Measurements from ENCODE around the gene PPP1R8.
"Not testable (repeated sequence)": the region's sequence is repeated elsewhere in the genome, so short reads cannot be mapped to it uniquely, and the experiment has no call there.

Gene PPP1R8

GRCh38 chr1:27830621-27831440, at the start of gene PPP1R8:
PPP1R8 (plus strand) TSS chr1:27830782; CDS start chr1:27830836, 54 bp downstream.
- H3K4me1 ChIP-seq (ENCODE audit: control insufficient read depth in 5 of 5, insufficient read depth in 5 of 5, low read length in 5 of 5) = peaks cover 0 to 21% (median 19%) of the 10 kb centered on the region in 5 donors
- H3K4me3 ChIP-seq (ENCODE audit: low read depth in 1 of 5, low read length in 5 of 5) = peak within 1 kb of the TSS; percentile 78 to 93 (median 85)
- peak within 1 kb of the TSS; percentile 77 to 99 (median 91) for H3K9ac ChIP-seq (ENCODE audit: low read length in 5 of 5)
- no peaks in the 10 kb centered on the region for H3K27me3 ChIP-seq (ENCODE audit: control insufficient read depth in 5 of 5, insufficient read depth in 4 of 5, low read length in 5 of 5)
- peaks cover 10 to 19% (median 18%) of the 10 kb centered on the region in 5 donors for H3K36me3 ChIP-seq (ENCODE audit: control insufficient read depth in 5 of 5, insufficient read depth in 5 of 5, low read length in 5 of 5)
- H3K9me3 ChIP-seq (ENCODE audit: control insufficient read depth in 5 of 5, low read length in 5 of 5) = no peaks in the 10 kb centered on the region
- H3K27ac ChIP-seq (ENCODE audit: low read depth, low read length) = peak within 1 kb of the TSS; percentile 83

DNA sequence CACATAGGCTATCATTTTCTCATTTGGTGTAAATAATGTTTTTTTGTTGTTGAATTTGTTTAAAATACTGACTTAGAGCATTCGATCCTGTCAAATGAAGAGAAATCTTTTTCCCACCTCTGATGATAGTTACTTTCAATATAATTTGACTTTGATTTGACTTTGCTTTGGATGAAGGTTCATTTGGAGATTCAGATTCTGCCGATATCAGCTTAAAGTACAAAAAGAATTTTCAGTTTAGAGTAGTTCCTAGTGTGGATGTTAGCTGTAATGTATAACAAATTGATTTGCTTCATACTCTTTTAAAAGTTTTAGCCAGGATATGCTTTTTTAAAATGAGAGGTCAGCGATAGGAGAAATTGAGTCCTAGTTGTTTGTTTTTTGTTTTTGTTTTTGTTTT, 47.6 kb upstream of the PPP1R8 start:
- H3K4me3 ChIP-seq (ENCODE audit: low read depth in 1 of 5, low read length in 5 of 5) = peak overlapping the region in 1 of 5 donors; percentile 15
- H3K9me3 ChIP-seq (ENCODE audit: control insufficient read depth in 5 of 5, low read length in 5 of 5) = no peaks in the 10 kb centered on the region
- H3K27me3 ChIP-seq (ENCODE audit: control insufficient read depth in 5 of 5, insufficient read depth in 4 of 5, low read length in 5 of 5) = no peaks in the 10 kb centered on the region
- H3K9ac ChIP-seq (ENCODE audit: low read length in 5 of 5) = peak overlapping the region in 2 of 5 donors; percentile 16 to 28
- peak overlapping the region; percentile 77 for H3K27ac ChIP-seq (ENCODE audit: low read depth, low read length)
- peaks cover 0 to 8% (median 3%) of the 10 kb centered on the region in 5 donors for H3K36me3 ChIP-seq (ENCODE audit: control insufficient read depth in 5 of 5, insufficient read depth in 5 of 5, low read length in 5 of 5)
- H3K4me1 ChIP-seq (ENCODE audit: control insufficient read depth in 5 of 5, insufficient read depth in 5 of 5, low read length in 5 of 5) = peaks cover 6 to 38% (median 31%) of the 10 kb centered on the region in 5 donors

- H3K36me3 ChIP-seq (ENCODE audit: control insufficient read depth in 5 of 5, insufficient read depth in 5 of 5, low read length in 5 of 5) = peaks cover 0 to 13% (median 3%) of the 10 kb centered on the region in 5 donors
- H3K4me3 ChIP-seq (ENCODE audit: low read depth in 1 of 5, low read length in 5 of 5) = no peak overlapping the region
- no peak overlapping the region for H3K9ac ChIP-seq (ENCODE audit: low read length in 5 of 5)
- H3K4me1 ChIP-seq (ENCODE audit: control insufficient read depth in 5 of 5, insufficient read depth in 5 of 5, low read length in 5 of 5) = peaks cover 9 to 48% (median 41%) of the 10 kb centered on the region in 5 donors
- peak overlapping the region; percentile 77 for H3K27ac ChIP-seq (ENCODE audit: low read depth, low read length)
- no peaks in the 10 kb centered on the region for H3K9me3 ChIP-seq (ENCODE audit: control insufficient read depth in 5 of 5, low read length in 5 of 5)
- H3K27me3 ChIP-seq (ENCODE audit: control insufficient read depth in 5 of 5, insufficient read depth in 4 of 5, low read length in 5 of 5) = no peaks in the 10 kb centered on the region
Measured at GRCh38 chr1:27784700-27785099, 45.9 kb upstream of the PPP1R8 start.

DNA sequence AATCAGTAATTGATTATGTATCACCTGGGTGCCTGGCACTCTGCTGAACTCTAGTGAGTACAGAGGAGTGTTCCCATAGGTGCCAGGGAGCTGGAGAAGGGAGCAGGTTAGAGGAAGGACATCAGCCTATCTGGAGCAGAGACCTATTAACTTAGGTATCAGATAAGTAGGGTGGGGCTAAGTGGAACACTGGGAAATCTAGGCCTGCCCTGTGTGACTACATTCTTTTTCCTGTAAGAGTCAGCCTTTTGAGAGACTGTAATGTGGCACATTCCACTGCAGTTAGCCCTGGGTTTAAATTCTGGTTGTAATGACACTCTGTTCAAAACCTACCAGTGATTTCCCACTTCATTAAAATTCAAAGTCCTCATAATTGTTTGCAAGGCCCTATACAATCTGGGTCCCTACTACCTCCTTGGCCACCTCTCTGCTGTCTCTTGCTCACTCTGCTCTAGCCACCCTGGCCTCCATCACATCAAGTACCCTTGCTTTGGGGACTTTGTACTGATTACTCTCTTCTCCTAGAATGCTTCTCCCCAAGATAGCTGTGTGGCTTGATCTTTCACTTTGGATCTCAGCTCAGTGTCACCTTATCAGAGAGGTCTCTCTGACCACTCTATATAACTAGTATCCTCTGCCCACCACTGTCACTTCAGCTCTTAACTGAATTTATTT, 44.7 kb upstream of the PPP1R8 start:
- H3K4me3 ChIP-seq (ENCODE audit: low read depth in 1 of 5, low read length in 5 of 5) = no peak overlapping the region
- peaks cover 0 to 14% (median 6%) of the 10 kb centered on the region in 5 donors for H3K36me3 ChIP-seq (ENCODE audit: control insufficient read depth in 5 of 5, insufficient read depth in 5 of 5, low read length in 5 of 5)
- no peaks in the 10 kb centered on the region for H3K27me3 ChIP-seq (ENCODE audit: control insufficient read depth in 5 of 5, insufficient read depth in 4 of 5, low read length in 5 of 5)
- H3K9me3 ChIP-seq (ENCODE audit: control insufficient read depth in 5 of 5, low read length in 5 of 5) = no peaks in the 10 kb centered on the region
- H3K27ac ChIP-seq (ENCODE audit: low read depth, low read length) = peak overlapping the region; percentile 77
- peak overlapping the region in 2 of 5 donors; percentile 20 to 46 for H3K9ac ChIP-seq (ENCODE audit: low read length in 5 of 5)
- H3K4me1 ChIP-seq (ENCODE audit: control insufficient read depth in 5 of 5, insufficient read depth in 5 of 5, low read length in 5 of 5) = peaks cover 9 to 54% (median 46%) of the 10 kb centered on the region in 5 donors

GRCh38 chr1:27787895-27788294, 42.7 kb upstream of the PPP1R8 start:
- H3K9me3 ChIP-seq (ENCODE audit: control insufficient read depth in 5 of 5, low read length in 5 of 5) = no peaks in the 10 kb centered on the region
- peak overlapping the region; percentile 11 for H3K27ac ChIP-seq (ENCODE audit: low read depth, low read length)
- H3K36me3 ChIP-seq (ENCODE audit: control insufficient read depth in 5 of 5, insufficient read depth in 5 of 5, low read length in 5 of 5) = peaks cover 5 to 16% (median 7%) of the 10 kb centered on the region in 5 donors
- H3K27me3 ChIP-seq (ENCODE audit: control insufficient read depth in 5 of 5, insufficient read depth in 4 of 5, low read length in 5 of 5) = no peaks in the 10 kb centered on the region
- H3K4me1 ChIP-seq (ENCODE audit: control insufficient read depth in 5 of 5, insufficient read depth in 5 of 5, low read length in 5 of 5) = peaks cover 9 to 57% (median 48%) of the 10 kb centered on the region in 5 donors
- no peak overlapping the region for H3K4me3 ChIP-seq (ENCODE audit: low read depth in 1 of 5, low read length in 5 of 5)
- no peak overlapping the region for H3K9ac ChIP-seq (ENCODE audit: low read length in 5 of 5)

DNA sequence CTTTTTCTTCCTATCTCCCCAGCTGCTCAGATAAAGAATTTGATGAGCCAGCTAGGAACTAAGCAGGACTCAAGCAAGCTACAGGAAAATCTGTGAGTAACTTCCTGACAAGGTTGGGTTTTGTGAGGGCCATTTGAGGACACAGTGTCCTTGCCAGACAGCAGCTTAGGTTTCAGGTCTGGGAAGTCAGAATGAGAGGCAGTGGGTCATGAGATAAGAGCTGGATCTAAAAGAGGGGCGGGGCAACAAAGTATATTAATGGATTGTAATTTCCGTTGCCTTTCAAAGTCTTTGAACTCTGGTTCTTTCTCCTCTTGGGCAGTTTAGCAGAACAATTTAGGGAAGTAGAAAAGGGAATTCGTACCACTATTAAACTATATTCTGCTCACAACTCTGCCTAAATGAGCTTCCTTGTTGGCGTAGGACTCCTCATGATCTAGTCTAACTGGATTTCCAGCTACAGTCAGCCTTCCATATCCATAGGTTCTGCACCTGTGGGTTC, 41.0 kb upstream of the PPP1R8 start:
- no peaks in the 10 kb centered on the region for H3K27me3 ChIP-seq (ENCODE audit: control insufficient read depth in 5 of 5, insufficient read depth in 4 of 5, low read length in 5 of 5)
- no peak overlapping the region for H3K4me3 ChIP-seq (ENCODE audit: low read depth in 1 of 5, low read length in 5 of 5)
- no peaks in the 10 kb centered on the region for H3K9me3 ChIP-seq (ENCODE audit: control insufficient read depth in 5 of 5, low read length in 5 of 5)
- H3K27ac ChIP-seq (ENCODE audit: low read depth, low read length) = peak overlapping the region; percentile 35
- H3K9ac ChIP-seq (ENCODE audit: low read length in 5 of 5) = peak overlapping the region in 1 of 5 donors; percentile 32
- H3K4me1 ChIP-seq (ENCODE audit: control insufficient read depth in 5 of 5, insufficient read depth in 5 of 5, low read length in 5 of 5) = peaks cover 6 to 54% (median 42%) of the 10 kb centered on the region in 5 donors
- peaks cover 19 to 32% (median 22%) of the 10 kb centered on the region in 5 donors for H3K36me3 ChIP-seq (ENCODE audit: control insufficient read depth in 5 of 5, insufficient read depth in 5 of 5, low read length in 5 of 5)

- H3K9me3 ChIP-seq (ENCODE audit: control insufficient read depth in 5 of 5, low read length in 5 of 5); H3K4me3 ChIP-seq (ENCODE audit: low read depth in 1 of 5, low read length in 5 of 5); H3K27me3 ChIP-seq (ENCODE audit: control insufficient read depth in 5 of 5, insufficient read depth in 4 of 5, low read length in 5 of 5); H3K9ac ChIP-seq (ENCODE audit: low read length in 5 of 5): not testable (repeated sequence)
- Histone ChIP-seq H3K27ac (ENCODE audit: low read depth, low read length) (peak overlapping the region; percentile 35), H3K36me3 (ENCODE audit: control insufficient read depth in 5 of 5, insufficient read depth in 5 of 5, low read length in 5 of 5) (peaks cover 23 to 38% (median 28%) of the 10 kb centered on the region in 5 donors), H3K4me1 (ENCODE audit: control insufficient read depth in 5 of 5, insufficient read depth in 5 of 5, low read length in 5 of 5) (peaks cover 6 to 48% (median 39%) of the 10 kb centered on the region in 5 donors)
Measured at GRCh38 chr1:27790270-27790669, 40.3 kb upstream of the PPP1R8 start.

GRCh38 chr1:27795601-27796000, 35.0 kb upstream of the PPP1R8 start:
- Histone ChIP-seq H3K4me3 (ENCODE audit: low read depth in 1 of 5, low read length in 5 of 5) (no peak overlapping the region), H3K9me3 (ENCODE audit: control insufficient read depth in 5 of 5, low read length in 5 of 5) (no peaks in the 10 kb centered on the region), H3K36me3 (ENCODE audit: control insufficient read depth in 5 of 5, insufficient read depth in 5 of 5, low read length in 5 of 5) (peaks cover 39 to 70% (median 62%) of the 10 kb centered on the region in 5 donors), H3K9ac (ENCODE audit: low read length in 5 of 5) (no peak overlapping the region), H3K27me3 (ENCODE audit: control insufficient read depth in 5 of 5, insufficient read depth in 4 of 5, low read length in 5 of 5) (no peaks in the 10 kb centered on the region), H3K27ac (ENCODE audit: low read depth, low read length) (no peak overlapping the region), H3K4me1 (ENCODE audit: control insufficient read depth in 5 of 5, insufficient read depth in 5 of 5, low read length in 5 of 5) (peaks cover 0 to 11% (median 3%) of the 10 kb centered on the region in 5 donors)

DNA sequence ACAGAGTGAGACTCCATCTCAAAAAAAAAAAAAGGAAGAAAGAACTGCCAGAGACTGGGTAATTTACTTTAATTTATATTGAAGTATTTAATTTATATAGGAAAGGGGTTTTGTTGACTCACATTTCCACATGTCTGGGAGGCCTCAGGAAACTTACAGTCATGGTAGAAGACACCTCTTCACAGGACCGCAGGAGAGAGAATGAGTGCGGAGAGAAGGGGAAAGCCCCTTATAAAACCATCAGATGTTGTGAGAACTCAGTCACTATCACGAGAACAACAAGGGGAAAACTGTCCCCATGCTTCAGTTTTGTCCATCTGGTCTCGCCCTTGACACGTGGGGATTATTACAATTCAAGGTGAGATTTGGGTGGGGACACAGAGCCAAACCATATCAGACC, 25.8 kb upstream of the PPP1R8 start:
- Histone ChIP-seq H3K27ac (ENCODE audit: low read depth, low read length) (no peak overlapping the region), H3K9ac (ENCODE audit: low read length in 5 of 5) (no peak overlapping the region), H3K27me3 (ENCODE audit: control insufficient read depth in 5 of 5, insufficient read depth in 4 of 5, low read length in 5 of 5) (no peaks in the 10 kb centered on the region), H3K36me3 (ENCODE audit: control insufficient read depth in 5 of 5, insufficient read depth in 5 of 5, low read length in 5 of 5) (peaks cover 29 to 57% (median 45%) of the 10 kb centered on the region in 5 donors), H3K9me3 (ENCODE audit: control insufficient read depth in 5 of 5, low read length in 5 of 5) (no peaks in the 10 kb centered on the region), H3K4me3 (ENCODE audit: low read depth in 1 of 5, low read length in 5 of 5) (no peak overlapping the region), H3K4me1 (ENCODE audit: control insufficient read depth in 5 of 5, insufficient read depth in 5 of 5, low read length in 5 of 5) (no peaks in the 10 kb centered on the region)

- H3K9ac ChIP-seq (ENCODE audit: low read length in 5 of 5) = no peak overlapping the region
- no peak overlapping the region for H3K27ac ChIP-seq (ENCODE audit: low read depth, low read length)
- H3K36me3 ChIP-seq (ENCODE audit: control insufficient read depth in 5 of 5, insufficient read depth in 5 of 5, low read length in 5 of 5) = peaks cover 22 to 50% (median 41%) of the 10 kb centered on the region in 5 donors
- no peaks in the 10 kb centered on the region for H3K9me3 ChIP-seq (ENCODE audit: control insufficient read depth in 5 of 5, low read length in 5 of 5)
- no peaks in the 10 kb centered on the region for H3K27me3 ChIP-seq (ENCODE audit: control insufficient read depth in 5 of 5, insufficient read depth in 4 of 5, low read length in 5 of 5)
- H3K4me3 ChIP-seq (ENCODE audit: low read depth in 1 of 5, low read length in 5 of 5) = no peak overlapping the region
- no peaks in the 10 kb centered on the region for H3K4me1 ChIP-seq (ENCODE audit: control insufficient read depth in 5 of 5, insufficient read depth in 5 of 5, low read length in 5 of 5)
Measured at GRCh38 chr1:27806758-27807157, 23.8 kb upstream of the PPP1R8 start.

Measured in subcutaneous abdominal adipose tissue (tissue), 5 donors.